H9 (cell line): ENCODE data around the gene CDC5L. TPM values are rescaled to one million over a fixed set of nuclear protein-coding genes. Genes with fewer than 3 reads are reported as not detected.

Experiments
- DNase-seq: peaks from one replicate; pipeline ENCODE4 v3.0.0-alpha.2; 2017
- H2AFZ ChIP-seq: one replicate; pipeline ENCODE4 v1.6.1; 2013; ENCODE audit warnings: mild to moderate bottlenecking, low read length, control low read depth, moderate library complexity
- H2AK5ac ChIP-seq: 2 replicates; pipeline ENCODE4 v1.6.1; 2013; ENCODE audit warnings: low read length, control low read depth, mixed read lengths; ENCODE audit not compliant: insufficient read length
- H2BK120ac ChIP-seq: one replicate; pipeline ENCODE4 v1.6.1; 2013; ENCODE audit warnings: low read depth, mild to moderate bottlenecking, low read length, control low read depth, inconsistent platforms; ENCODE audit not compliant: poor library complexity, severe bottlenecking
- H2BK12ac ChIP-seq: 2 replicates; pipeline ENCODE4 v1.6.1; 2013; ENCODE audit warnings: low read length, control low read depth, mixed read lengths, low read depth; ENCODE audit not compliant: insufficient read length
- H2BK15ac ChIP-seq: 2 replicates; pipeline ENCODE4 v1.6.1; 2013; ENCODE audit warnings: low read depth, low read length, control low read depth
- H2BK20ac ChIP-seq: one replicate; pipeline ENCODE4 v1.6.1; 2013; ENCODE audit warnings: low read depth, mild to moderate bottlenecking, low read length, control low read depth, inconsistent platforms; ENCODE audit not compliant: poor library complexity, severe bottlenecking
- H2BK5ac ChIP-seq: 2 replicates; pipeline ENCODE4 v1.6.1; 2013; ENCODE audit warnings: low read length, control low read depth, mixed read lengths; ENCODE audit not compliant: insufficient read length
- H3K14ac ChIP-seq: 2 replicates; pipeline ENCODE4 v1.6.1; 2013; ENCODE audit warnings: low read length, control low read depth; ENCODE audit not compliant: insufficient read depth
- H3K18ac ChIP-seq: 2 replicates; pipeline ENCODE4 v1.6.1; 2013; ENCODE audit warnings: low read depth, mild to moderate bottlenecking, mixed read lengths, low read length, control low read depth; ENCODE audit not compliant: insufficient read length
- H3K23ac ChIP-seq: 2 replicates; pipeline ENCODE4 v1.6.1; 2013; ENCODE audit warnings: low read length, control low read depth, mixed read lengths, low read depth; ENCODE audit not compliant: insufficient read length
- H3K23me2 ChIP-seq: 2 replicates; pipeline ENCODE4 v1.6.1; 2013; ENCODE audit warnings: low read depth, mild to moderate bottlenecking, mixed read lengths, low read length, control low read depth; ENCODE audit not compliant: insufficient read length, poor library complexity, severe bottlenecking
- H3K27ac ChIP-seq: 2 replicates; pipeline ENCODE4 v1.5.1; 2013; ENCODE audit warnings: low read length, control low read depth, mixed read lengths, low read depth; ENCODE audit not compliant: insufficient read length
- H3K27me3 ChIP-seq: 2 replicates; pipeline ENCODE4 v1.6.1; 2013; ENCODE audit warnings: low read length, control low read depth, inconsistent platforms; ENCODE audit not compliant: insufficient read depth
- H3K4ac ChIP-seq: 2 replicates; pipeline ENCODE4 v1.6.1; 2013; ENCODE audit warnings: low read depth, mild to moderate bottlenecking, control low read depth, inconsistent platforms, low read length, moderate library complexity
- H3K4me1 ChIP-seq: 2 replicates; pipeline ENCODE4 v1.6.1; 2013; ENCODE audit warnings: low read length, control low read depth, inconsistent platforms; ENCODE audit not compliant: insufficient read depth
- H3K4me2 ChIP-seq: 2 replicates; pipeline ENCODE4 v1.6.1; 2013; ENCODE audit warnings: low read length, control low read depth, mixed read lengths; ENCODE audit not compliant: insufficient read length, insufficient read depth
- H3K56ac ChIP-seq: 2 replicates; pipeline ENCODE4 v1.6.1; 2013; ENCODE audit warnings: low read depth, mild to moderate bottlenecking, mixed read lengths, low read length, control low read depth; ENCODE audit not compliant: insufficient read length
- H3K79me1 ChIP-seq: 2 replicates; pipeline ENCODE4 v1.6.1; 2013; ENCODE audit warnings: low read depth, mild to moderate bottlenecking, moderate library complexity, low read length, control low read depth, inconsistent platforms; ENCODE audit not compliant: insufficient read depth, poor library complexity, severe bottlenecking
- H3K79me2 ChIP-seq: 2 replicates; pipeline ENCODE4 v1.6.1; 2013; ENCODE audit warnings: low read length, control low read depth, inconsistent platforms; ENCODE audit not compliant: insufficient read depth
- H3K9ac ChIP-seq: 2 replicates; pipeline ENCODE4 v1.6.1; 2013; ENCODE audit warnings: low read length, control low read depth, mixed read lengths; ENCODE audit not compliant: insufficient read length; ENCODE audit errors: extremely low read depth
- H3K9me3 ChIP-seq: one replicate; pipeline ENCODE4 v1.6.1; 2013; ENCODE audit warnings: low read depth, low read length, inconsistent platforms; ENCODE audit not compliant: control insufficient read depth
- H3T11ph ChIP-seq: one replicate; pipeline ENCODE4 v1.6.1; 2013; ENCODE audit warnings: mild to moderate bottlenecking, low read length, control low read depth, inconsistent platforms
- H4K20me1 ChIP-seq: one replicate; pipeline ENCODE4 v1.6.1; 2013; ENCODE audit not compliant: control insufficient read depth, insufficient read length, insufficient read depth
- H4K5ac ChIP-seq: 2 replicates; pipeline ENCODE4 v1.6.1; 2013; ENCODE audit warnings: low read depth, mild to moderate bottlenecking, mixed read lengths, low read length, control low read depth; ENCODE audit not compliant: insufficient read length
- H4K8ac ChIP-seq: replicated peaks from 2 replicates; pipeline ENCODE4 v1.6.1; 2013; ENCODE audit warnings: low read length, control low read depth, mixed read lengths, low read depth; ENCODE audit not compliant: insufficient read length
- H4K91ac ChIP-seq: 2 replicates; pipeline ENCODE4 v1.6.1; 2013; ENCODE audit warnings: low read depth, mild to moderate bottlenecking, moderate library complexity, mixed read lengths, low read length, control low read depth; ENCODE audit not compliant: insufficient read length
- H3K27ac Mint-ChIP-seq, 3 experiments: 2 replicates in 2 of 3; 3 replicates in 1 of 3; pipeline ENCODE4 v1.8.0; 2020 to 2021; ENCODE audit warnings: mixed read lengths in 3 of 3, mild to moderate bottlenecking in 1 of 3, moderate library complexity in 1 of 3
- H3K27me3 Mint-ChIP-seq: 2 replicates; pipeline ENCODE4 v1.8.0; 2021; ENCODE audit warnings: low read depth, mild to moderate bottlenecking, moderate library complexity, mixed read lengths
- H3K36me3 Mint-ChIP-seq, 3 experiments: 2 replicates in 2 of 3; 3 replicates in 1 of 3; pipeline ENCODE4 v1.8.0; 2020 to 2021; ENCODE audit warnings: low read depth in 3 of 3, mixed read lengths in 3 of 3; ENCODE audit not compliant: insufficient read depth in 1 of 3
- H3K4me1 Mint-ChIP-seq, 2 experiments: 2 replicates each; pipeline ENCODE4 v1.8.0; 2020; ENCODE audit warnings: mixed read lengths in 2 of 2
- H3K4me3 Mint-ChIP-seq, 2 experiments: 2 replicates in 1 of 2; 3 replicates in 1 of 2; pipeline ENCODE4 v1.8.0; 2020 to 2021; ENCODE audit warnings: mild to moderate bottlenecking in 2 of 2, mixed read lengths in 2 of 2, moderate library complexity in 1 of 2
- H3K9me3 Mint-ChIP-seq, 2 experiments: 2 replicates in 1 of 2; 3 replicates in 1 of 2; pipeline ENCODE4 v1.8.0; 2020; ENCODE audit warnings: mild to moderate bottlenecking in 2 of 2, mixed read lengths in 2 of 2, moderate library complexity in 1 of 2
- CTCF ChIP-seq: fragments of 200-600 bp; sonication (generic); conservative IDR thresholded peaks from 3 replicates; pipeline ENCODE4 v1.8.0; 2021; ENCODE audit warnings: antibody characterized with exemption, mild to moderate bottlenecking
- WGBS: extraction: QIAGEN DNeasy Blood & Tissue Kit; methylation state at CpG from one replicate; pipeline ENCODE4 v1.1.7; 2013; ENCODE audit warnings: missing lambda C conversion rate, low lambda C conversion rate, mixed read lengths; ENCODE audit not compliant: insufficient read length; ENCODE audit errors: extremely low coverage; 5-methylcytosine and 5-hydroxymethylcytosine counted together
- total RNA-seq: library from RNA; stranded (reverse); gene quantifications from 2 replicates; pipeline ENCODE4 v1.2.1, GENCODE V29; 2021

CDC5L gene
- total RNA-seq, 1 experiment from 2014 or later: 34.3 TPM

- no peak overlapping the region for H2BK15ac ChIP-seq
- no peak overlapping the region for H3K14ac ChIP-seq
- TF ChIP-seq CTCF: no peak
- no peak overlapping the region for H2AFZ ChIP-seq
- no peak overlapping the region for H3K4me2 ChIP-seq
- no peaks in the 10 kb centered on the region for H3K79me1 ChIP-seq
- no peaks in the 10 kb centered on the region for H4K20me1 ChIP-seq
- H2BK5ac ChIP-seq: no peak overlapping the region
- Mint-ChIP-seq H3K27ac (no peak overlapping the region), H3K36me3 (no peaks in the 10 kb centered on the region), H3K9me3 (no peaks in the 10 kb centered on the region), H3K27me3 (peaks cover 5% of the 10 kb centered on the region; the same call in 1 of the 2 replicates), H3K4me3 (no peak overlapping the region), H3K4me1 (no peaks in the 10 kb centered on the region)
- H3K23ac ChIP-seq: no peak overlapping the region
- H2BK12ac ChIP-seq: no peak overlapping the region
- no peak overlapping the region for H2BK120ac ChIP-seq
- no peaks in the 10 kb centered on the region for H3K79me2 ChIP-seq
- H3T11ph ChIP-seq: no peak overlapping the region
- H2AK5ac ChIP-seq: no peak overlapping the region
- H3K27ac ChIP-seq: no peak overlapping the region
- H3K56ac ChIP-seq: no peak overlapping the region
- no peaks in the 10 kb centered on the region for H3K23me2 ChIP-seq
- no peaks in the 10 kb centered on the region for H3K9me3 ChIP-seq
- H3K9ac ChIP-seq: no peak overlapping the region
- H3K4me1 ChIP-seq: no peaks in the 10 kb centered on the region
- DNase-seq: no peak
- H4K8ac ChIP-seq: no peak overlapping the region
- no peak overlapping the region for H2BK20ac ChIP-seq
- no CpG with 5 or more reads among the region's 1 CpG for WGBS
- H4K91ac ChIP-seq: no peak overlapping the region
- H3K4ac ChIP-seq: no peak overlapping the region
- no peaks in the 10 kb centered on the region for H3K27me3 ChIP-seq
- H4K5ac ChIP-seq: no peak overlapping the region
- no peak overlapping the region for H3K18ac ChIP-seq
Observed at GRCh38 chr6:44356487-44356886, 31.0 kb upstream of the CDC5L start.
